DOHH2 (cell line): ENCODE data around the gene SLC35A2.

Experiments used
- H3F3A ChIP-seq: fragments of 200-600 bp; sonication (generic), shearing (Covaris generic); 2 replicates; pipeline ENCODE4 v1.6.0; 2016; ENCODE audit warnings: antibody characterized with exemption, mild to moderate bottlenecking; ENCODE audit not compliant: control insufficient read depth, insufficient read depth
- H3K27ac ChIP-seq: fragments of 200-600 bp; sonication (generic); 2 replicates; pipeline ENCODE4 v1.5.1; 2014; ENCODE audit warnings: low read depth, mild to moderate bottlenecking, low read length, moderate library complexity
- H3K27me3 ChIP-seq: fragments of 200-600 bp; sonication (generic); 2 replicates; pipeline ENCODE4 v1.6.1; 2014; ENCODE audit warnings: mild to moderate bottlenecking, low read length, mixed read lengths; ENCODE audit not compliant: control insufficient read depth
- H3K36me3 ChIP-seq: fragments of 200-600 bp; sonication (generic); 2 replicates; pipeline ENCODE4 v1.6.1; 2014; ENCODE audit warnings: mild to moderate bottlenecking, low read length, moderate library complexity, mixed read lengths; ENCODE audit not compliant: control insufficient read depth
- H3K4me1 ChIP-seq: fragments of 200-600 bp; sonication (generic); 2 replicates; pipeline ENCODE4 v1.6.1; 2014; ENCODE audit warnings: mild to moderate bottlenecking, low read length, mixed read lengths; ENCODE audit not compliant: control insufficient read depth
- H3K4me2 ChIP-seq: fragments of 200-600 bp; sonication (generic); 2 replicates; pipeline ENCODE4 v1.6.0; 2014; ENCODE audit warnings: mild to moderate bottlenecking, low read length, moderate library complexity
- H3K4me3 ChIP-seq: fragments of 200-600 bp; sonication (generic); 2 replicates; pipeline ENCODE4 v1.5.1; 2014; ENCODE audit warnings: mild to moderate bottlenecking, low read length, mixed read lengths
- H3K79me2 ChIP-seq: fragments of 200-600 bp; sonication (generic); 2 replicates; pipeline ENCODE4 v1.6.1; 2014; ENCODE audit warnings: mild to moderate bottlenecking, low read length, mixed read lengths; ENCODE audit not compliant: control insufficient read depth
- H3K9me2 ChIP-seq: fragments of 200-600 bp; sonication (generic); replicated peaks from 2 replicates; pipeline ENCODE4 v1.6.1; 2014; ENCODE audit warnings: mild to moderate bottlenecking, low read length, mixed read lengths; ENCODE audit not compliant: control insufficient read depth
- H3K9me3 ChIP-seq: fragments of 200-600 bp; sonication (generic); 2 replicates; pipeline ENCODE4 v1.6.1; 2014; ENCODE audit warnings: antibody characterized with exemption, low read length, mixed read lengths; ENCODE audit not compliant: control insufficient read depth, insufficient read depth
- H4K20me1 ChIP-seq: fragments of 200-600 bp; sonication (generic); 2 replicates; pipeline ENCODE4 v1.6.0; 2014; ENCODE audit warnings: low read depth, mild to moderate bottlenecking, antibody characterized with exemption, low read length, moderate library complexity; ENCODE audit not compliant: control insufficient read depth, insufficient read depth
- EZH2phosphoT487 ChIP-seq: fragments of 200-600 bp; sonication (generic); IDR thresholded peaks from 2 replicates; pipeline ENCODE4 v1.6.1; 2017; ENCODE audit warnings: borderline replicate concordance, mild to moderate bottlenecking, antibody characterized with exemption, low read length, moderate library complexity, mixed read lengths
- TF ChIP-seq, protein P1 (sequence below): fragments of 200-600 bp; sonication (generic); IDR thresholded peaks from one replicate; pipeline ENCODE4 v1.5.1; 2014; ENCODE audit warnings: antibody characterized with exemption, mild to moderate bottlenecking, low read depth, low read length; ENCODE audit not compliant: poor library complexity, severe bottlenecking

SLC35A2 gene

GRCh38 chrX:48920718-48921104 lies 9.3 kb upstream of the SLC35A2 start:
- H3K9me2 ChIP-seq, result no peaks in the 10 kb centered on the region
- peak overlapping the region; percentile 64 for H3K27ac ChIP-seq
- TF ChIP-seq, protein P1, sequence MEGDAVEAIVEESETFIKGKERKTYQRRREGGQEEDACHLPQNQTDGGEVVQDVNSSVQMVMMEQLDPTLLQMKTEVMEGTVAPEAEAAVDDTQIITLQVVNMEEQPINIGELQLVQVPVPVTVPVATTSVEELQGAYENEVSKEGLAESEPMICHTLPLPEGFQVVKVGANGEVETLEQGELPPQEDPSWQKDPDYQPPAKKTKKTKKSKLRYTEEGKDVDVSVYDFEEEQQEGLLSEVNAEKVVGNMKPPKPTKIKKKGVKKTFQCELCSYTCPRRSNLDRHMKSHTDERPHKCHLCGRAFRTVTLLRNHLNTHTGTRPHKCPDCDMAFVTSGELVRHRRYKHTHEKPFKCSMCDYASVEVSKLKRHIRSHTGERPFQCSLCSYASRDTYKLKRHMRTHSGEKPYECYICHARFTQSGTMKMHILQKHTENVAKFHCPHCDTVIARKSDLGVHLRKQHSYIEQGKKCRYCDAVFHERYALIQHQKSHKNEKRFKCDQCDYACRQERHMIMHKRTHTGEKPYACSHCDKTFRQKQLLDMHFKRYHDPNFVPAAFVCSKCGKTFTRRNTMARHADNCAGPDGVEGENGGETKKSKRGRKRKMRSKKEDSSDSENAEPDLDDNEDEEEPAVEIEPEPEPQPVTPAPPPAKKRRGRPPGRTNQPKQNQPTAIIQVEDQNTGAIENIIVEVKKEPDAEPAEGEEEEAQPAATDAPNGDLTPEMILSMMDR, result no peak
- TF ChIP-seq EZH2phosphoT487, result no peak
- peaks cover 10% of the 10 kb centered on the region for H3F3A ChIP-seq
- H3K36me3 ChIP-seq, result peaks cover 34% of the 10 kb centered on the region
- H3K4me2 ChIP-seq, result peak overlapping the region; percentile 61
- no peaks in the 10 kb centered on the region for H3K27me3 ChIP-seq
- H3K4me3 ChIP-seq, result no peak overlapping the region
- H3K9me3 ChIP-seq, result no peaks in the 10 kb centered on the region
- H3K4me1 ChIP-seq, result peaks cover 28% of the 10 kb centered on the region
- peaks cover 30% of the 10 kb centered on the region for H3K79me2 ChIP-seq
- H4K20me1 ChIP-seq, result 0 out of 2 replicates have a peak, but pooled peaks cover 7% of the 10 kb centered on the region

GRCh38 chrX:48919947-48920717 lies 8.7 kb upstream of the SLC35A2 start:
- Histone ChIP-seq H3K9me3 (no peaks in the 10 kb centered on the region), H3K27ac (peak overlapping the region; percentile 64), H3K9me2 (no peaks in the 10 kb centered on the region), H3K4me2 (peak overlapping the region; percentile 61), H3K79me2 (peaks cover 36% of the 10 kb centered on the region), H3K36me3 (peaks cover 36% of the 10 kb centered on the region), H3K4me1 (peaks cover 30% of the 10 kb centered on the region), H3F3A (peaks cover 10% of the 10 kb centered on the region), H3K4me3 (peak overlapping the region; percentile 75), H3K27me3 (no peaks in the 10 kb centered on the region), H4K20me1 (peaks cover 11% of the 10 kb centered on the region; the same call in 1 of the 2 replicates)
- no peak for TF ChIP-seq EZH2phosphoT487
- TF ChIP-seq, protein P1, result no peak

GRCh38 chrX:48919360-48919841 lies 8.0 kb upstream of the SLC35A2 start:
- peak overlapping the region; percentile 64 for H3K27ac ChIP-seq
- peaks cover 13% of the 10 kb centered on the region; the same call in 1 of the 2 replicates for H4K20me1 ChIP-seq
- no peaks in the 10 kb centered on the region for H3K27me3 ChIP-seq
- H3K4me1 ChIP-seq, result peaks cover 30% of the 10 kb centered on the region
- H3K79me2 ChIP-seq, result peaks cover 39% of the 10 kb centered on the region
- H3K9me3 ChIP-seq, result no peaks in the 10 kb centered on the region
- H3K4me3 ChIP-seq, result peak overlapping the region; percentile 75
- TF ChIP-seq, protein P1, result no peak
- no peak for TF ChIP-seq EZH2phosphoT487
- H3K4me2 ChIP-seq, result peak overlapping the region; percentile 61
- no peaks in the 10 kb centered on the region for H3K9me2 ChIP-seq
- peaks cover 43% of the 10 kb centered on the region for H3K36me3 ChIP-seq
- H3F3A ChIP-seq, result peaks cover 10% of the 10 kb centered on the region
